ENCODE data around the gene GHRH. TPM values are rescaled to one million over a fixed set of nuclear protein-coding genes. Genes with fewer than 3 reads are reported as not detected.

Gene GHRH
- total RNA-seq = not detected
- long read RNA-seq = 0 reads

- H3K4me3 ChIP-seq = no peak within 1 kb of the TSS
- TF ChIP-seq POLR2A (IDR thresholded peaks at IDR 0.05) (no peak), CTCF (IDR thresholded peaks at IDR 0.05) (no peak)
- no peaks in the 10 kb centered on the region for H3K9me3 ChIP-seq
- intact Hi-C loops (cut with DNase I) = no loop called here
- WGBS (ENCODE audit: insufficient coverage, low coverage, low lambda C conversion rate, missing lambda C conversion rate) = 73% methylated on average over 9 of the region's 9 CpGs
- DNase-seq (no peak), ATAC-seq (no peak)
- no peaks in the 10 kb centered on the region for H3K27me3 ChIP-seq
- H3K27ac ChIP-seq = no peak within 1 kb of the TSS
- H3K4me1 ChIP-seq = no peaks in the 10 kb centered on the region
- no peaks in the 10 kb centered on the region for H3K36me3 ChIP-seq
Measured at GRCh38 chr20:37261714-37262113, at the start of gene GHRH. Gene GHRH (minus strand): TSS chr20:37261814. CDS start chr20:37256889, 4,925 bp downstream.

- no peaks in the 10 kb centered on the region for H3K9me3 ChIP-seq
- H3K4me1 ChIP-seq = no peaks in the 10 kb centered on the region
- intact Hi-C loops (cut with DNase I) = no loop called here
- no peak overlapping the region for H3K4me3 ChIP-seq
- H3K36me3 ChIP-seq = peaks cover 0 to 3% (median 0%) of the 10 kb centered on the region in 4 donors
- DNase-seq (no peak), ATAC-seq (no peak)
- TF ChIP-seq POLR2A (IDR thresholded peaks at IDR 0.05) (no peak), CTCF (IDR thresholded peaks at IDR 0.05) (no peak)
- H3K27me3 ChIP-seq = no peaks in the 10 kb centered on the region
- 92% methylated on average over 3 of the region's 11 CpGs for WGBS (ENCODE audit: insufficient coverage, low coverage, low lambda C conversion rate, missing lambda C conversion rate)
- no peak overlapping the region for H3K27ac ChIP-seq
Measured at GRCh38 chr20:37310951-37311350, 49.3 kb upstream of the GHRH start.

GRCh38 chr20:37309936-37310590 is 48.4 kb upstream of the GHRH start:
- Histone ChIP-seq H3K4me3 (no peak overlapping the region), H3K4me1 (no peaks in the 10 kb centered on the region), H3K27ac (no peak overlapping the region), H3K27me3 (no peaks in the 10 kb centered on the region), H3K9me3 (no peaks in the 10 kb centered on the region), H3K36me3 (peaks cover 0 to 3% (median 0%) of the 10 kb centered on the region in 4 donors)
- TF ChIP-seq CTCF (IDR thresholded peaks at IDR 0.05) (no peak), POLR2A (IDR thresholded peaks at IDR 0.05) (no peak)
- DNase-seq = no peak
- intact Hi-C loops (cut with DNase I) = no loop called here
- 90% methylated on average over 4 of the region's 16 CpGs for WGBS (ENCODE audit: insufficient coverage, low coverage, low lambda C conversion rate, missing lambda C conversion rate)
- ATAC-seq = no peak

- intact Hi-C loops (cut with DNase I) = no loop called here
- Histone ChIP-seq H3K27me3 (no peaks in the 10 kb centered on the region), H3K27ac (no peak overlapping the region), H3K9me3 (no peaks in the 10 kb centered on the region), H3K4me3 (no peak overlapping the region), H3K4me1 (no peaks in the 10 kb centered on the region), H3K36me3 (peaks cover 0 to 3% (median 2%) of the 10 kb centered on the region in 4 donors)
- TF ChIP-seq CTCF (IDR thresholded peaks at IDR 0.05) (no peak), POLR2A (IDR thresholded peaks at IDR 0.05) (no peak)
- WGBS (ENCODE audit: insufficient coverage, low coverage, low lambda C conversion rate, missing lambda C conversion rate) = 93% methylated on average over 5 of the region's 6 CpGs
- DNase-seq = no peak
- ATAC-seq = no peak
Measured at GRCh38 chr20:37309290-37309689, 47.7 kb upstream of the GHRH start.

All from right lobe of liver (tissue), 6 donors.